Breast epithelium (tissue), 4 donors: ENCODE data around the gene ZBTB4. TPM values are rescaled to one million over a fixed set of nuclear protein-coding genes. Genes with fewer than 3 reads are reported as not detected.

Experiments
- DNase-seq, 2 donors: peaks; one replicate each; pipeline ENCODE4 v3.0.0-alpha.2; 2019; ENCODE audit warnings: low spot score in 2 of 2
- H3K27ac ChIP-seq, 2 donors: fragments of 200-600 bp; sonication (generic) in 1 of 2; one replicate each; pipeline ENCODE4 v1.5.1; 2016 to 2019; ENCODE audit warnings: mild to moderate bottlenecking in 1 of 2
- H3K27me3 ChIP-seq, 2 donors: fragments of 200-600 bp; sonication (generic) in 1 of 2; one replicate each; pipeline versions ENCODE4 v1.5.1 to v1.6.0; 2017 to 2019; ENCODE audit warnings: control low read depth in 1 of 2, mild to moderate bottlenecking in 1 of 2
- H3K36me3 ChIP-seq: fragments of 200-600 bp; one replicate; pipeline ENCODE4 v1.5.1; 2019
- H3K4me1 ChIP-seq, 2 donors: fragments of 200-600 bp; sonication (generic); one replicate each; pipeline ENCODE4 v1.5.1; 2016 to 2019; ENCODE audit warnings: control low read depth in 1 of 2
- H3K4me3 ChIP-seq, 3 donors: fragments of 200-600 bp; sonication (generic); 1 replicate in 2 of 3; 2 replicates in 1 of 3; pipeline ENCODE4 v1.5.1; 2016 to 2019; ENCODE audit warnings: mild to moderate bottlenecking in 3 of 3, moderate library complexity in 2 of 3
- H3K9me3 ChIP-seq, 2 donors: fragments of 200-600 bp; sonication (generic) in 1 of 2; one replicate each; pipeline ENCODE4 v1.5.1; 2016 to 2019; ENCODE audit warnings: control low read depth in 1 of 2
- POLR2A ChIP-seq: fragments of 450-650 bp; IDR thresholded peaks from one replicate; pipeline ENCODE4 v1.6.1; 2016; ENCODE audit warnings: antibody characterized with exemption, mild to moderate bottlenecking, moderate library complexity
- POLR2AphosphoS5 ChIP-seq, 3 donors: sonication (generic); formaldehyde crosslinking; IDR thresholded peaks; one replicate each; pipeline ENCODE4 v1.6.1; 2017; ENCODE audit warnings: antibody characterized with exemption in 3 of 3
- intact Hi-C: fragments of 100-400 bp; cut with DNase I; formaldehyde crosslinking; loops from one replicate; pipeline ENCODE4 v1.15.1; 2023; ENCODE audit warnings: low total_unique reads
- total RNA-seq, 3 donors: library from RNA; depleted of rRNA; stranded (reverse); fragments of >200 nt; gene quantifications; one replicate each; pipeline ENCODE4 v1.1.0, GENCODE V29; 2016
- TF ChIP-seq, protein P1 (sequence below), 3 donors: fragments of 450-650 bp; IDR thresholded peaks; one replicate each; pipeline ENCODE4 v1.5.1; 2016 to 2017; ENCODE audit warnings: antibody characterized with exemption in 3 of 3, mild to moderate bottlenecking in 3 of 3, moderate library complexity in 3 of 3

The ZBTB4 gene
- total RNA-seq, 3 donors from 2014 or later, result 34.4 to 46.9 (median 45.7) TPM

DNA sequence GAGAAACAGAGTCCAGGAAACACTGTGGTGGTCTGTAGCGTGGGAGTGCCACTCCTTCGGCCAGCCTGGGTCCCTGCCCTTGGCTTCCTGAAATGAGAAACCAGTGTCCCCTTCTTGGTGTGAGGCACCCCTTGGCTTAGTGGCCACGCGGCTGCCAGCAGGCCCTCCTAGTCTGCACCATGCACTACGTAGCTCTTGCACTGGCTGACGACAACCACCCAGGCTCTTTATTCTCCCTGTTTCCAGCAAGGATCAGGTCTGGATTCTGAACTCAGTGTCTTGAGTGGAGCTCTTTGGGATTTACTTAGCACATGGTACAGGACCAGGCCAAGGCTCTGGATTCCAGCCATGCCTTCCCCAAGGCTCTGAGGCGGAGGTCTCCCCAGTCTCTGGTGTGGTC lies 51.9 kb downstream of the ZBTB4 start:
- Histone ChIP-seq H3K4me3 (no peak overlapping the region), H3K27me3 (no peaks in the 10 kb centered on the region), H3K27ac (no peak overlapping the region), H3K36me3 (no peaks in the 10 kb centered on the region), H3K4me1 (no peaks in the 10 kb centered on the region), H3K9me3 (no peaks in the 10 kb centered on the region)
- DNase-seq, result no peak
- TF ChIP-seq POLR2AphosphoS5 (IDR thresholded peaks at IDR 0.05), result no peak
- TF ChIP-seq, protein P1, sequence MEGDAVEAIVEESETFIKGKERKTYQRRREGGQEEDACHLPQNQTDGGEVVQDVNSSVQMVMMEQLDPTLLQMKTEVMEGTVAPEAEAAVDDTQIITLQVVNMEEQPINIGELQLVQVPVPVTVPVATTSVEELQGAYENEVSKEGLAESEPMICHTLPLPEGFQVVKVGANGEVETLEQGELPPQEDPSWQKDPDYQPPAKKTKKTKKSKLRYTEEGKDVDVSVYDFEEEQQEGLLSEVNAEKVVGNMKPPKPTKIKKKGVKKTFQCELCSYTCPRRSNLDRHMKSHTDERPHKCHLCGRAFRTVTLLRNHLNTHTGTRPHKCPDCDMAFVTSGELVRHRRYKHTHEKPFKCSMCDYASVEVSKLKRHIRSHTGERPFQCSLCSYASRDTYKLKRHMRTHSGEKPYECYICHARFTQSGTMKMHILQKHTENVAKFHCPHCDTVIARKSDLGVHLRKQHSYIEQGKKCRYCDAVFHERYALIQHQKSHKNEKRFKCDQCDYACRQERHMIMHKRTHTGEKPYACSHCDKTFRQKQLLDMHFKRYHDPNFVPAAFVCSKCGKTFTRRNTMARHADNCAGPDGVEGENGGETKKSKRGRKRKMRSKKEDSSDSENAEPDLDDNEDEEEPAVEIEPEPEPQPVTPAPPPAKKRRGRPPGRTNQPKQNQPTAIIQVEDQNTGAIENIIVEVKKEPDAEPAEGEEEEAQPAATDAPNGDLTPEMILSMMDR (IDR thresholded peaks at IDR 0.05), result no peak
- intact Hi-C loops, result loop anchor here (1.0 kb wide), 1 partner anchor 41 kb away; no protein-coding TSS in a partner anchor

DNA sequence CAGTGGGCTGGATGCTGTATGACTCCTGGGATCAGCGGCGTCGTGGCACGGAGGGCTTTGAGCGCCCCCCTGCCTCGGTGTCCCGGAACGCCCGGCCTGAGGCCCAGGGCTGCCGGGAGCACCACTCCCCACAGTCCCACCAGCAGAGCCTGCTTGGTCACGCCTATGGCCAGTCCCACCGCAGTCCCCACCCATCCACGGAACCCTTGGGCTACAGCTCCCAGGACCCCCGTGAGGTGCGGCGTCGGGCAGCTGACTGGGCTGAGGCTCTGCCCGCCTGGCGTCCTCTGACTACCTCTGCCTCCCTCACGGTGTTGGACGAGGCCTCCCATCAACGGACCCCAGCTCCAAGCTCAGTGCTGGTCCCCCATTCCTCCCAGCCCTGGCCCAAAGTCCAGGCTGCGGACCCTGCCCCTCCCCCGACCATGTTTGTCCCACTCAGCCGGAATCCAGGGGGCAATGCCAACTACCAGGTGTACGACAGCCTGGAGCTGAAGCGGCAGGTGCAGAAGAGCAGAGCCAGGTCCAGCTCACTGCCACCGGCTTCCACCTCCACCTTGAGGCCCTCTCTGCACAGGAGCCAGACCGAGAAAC lies 52.4 kb downstream of the ZBTB4 start:
- Histone ChIP-seq H3K36me3 (no peaks in the 10 kb centered on the region), H3K4me1 (no peaks in the 10 kb centered on the region), H3K9me3 (no peaks in the 10 kb centered on the region), H3K27me3 (no peaks in the 10 kb centered on the region), H3K4me3 (no peak overlapping the region), H3K27ac (no peak overlapping the region)
- TF ChIP-seq POLR2AphosphoS5 (IDR thresholded peaks at IDR 0.05), result no peak
- TF ChIP-seq, protein P1 (IDR thresholded peaks at IDR 0.05), result no peak
- TF ChIP-seq POLR2A, result no peak
- DNase-seq, result no peak
- intact Hi-C loops, result loop anchor here (1.0 kb wide), 1 partner anchor 41 kb away; no protein-coding TSS in a partner anchor

DNA sequence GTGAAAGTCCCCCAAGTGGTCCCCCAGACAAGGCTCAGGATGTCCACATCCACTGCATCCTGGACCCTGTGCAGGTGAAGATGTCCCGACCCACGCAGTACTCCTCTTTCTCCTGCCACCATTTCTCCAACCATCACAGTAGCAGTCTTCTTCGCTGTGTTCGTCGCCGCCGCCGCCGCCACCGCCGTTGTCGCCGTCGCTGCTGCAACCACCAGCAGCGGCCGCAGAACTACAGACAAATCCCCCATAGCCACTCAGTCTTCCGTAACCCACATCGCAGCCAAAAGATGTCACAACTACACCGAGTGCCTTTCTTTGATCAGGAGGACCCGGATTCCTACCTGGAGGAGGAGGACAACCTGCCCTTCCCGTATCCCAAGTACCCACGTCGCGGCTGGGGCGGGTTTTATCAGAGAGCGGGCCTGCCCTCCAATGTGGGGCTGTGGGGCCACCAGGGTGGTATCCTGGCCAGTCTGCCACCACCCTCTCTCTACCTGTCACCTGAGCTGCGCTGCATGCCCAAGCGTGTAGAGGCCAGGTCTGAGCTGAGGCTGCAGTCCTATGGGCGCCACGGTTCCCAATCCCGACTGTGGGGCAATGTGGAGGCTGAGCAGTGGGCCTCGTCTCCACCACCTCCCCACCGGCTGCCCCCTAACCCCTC lies 53.1 kb downstream of the ZBTB4 start:
- Histone ChIP-seq H3K36me3 (no peaks in the 10 kb centered on the region), H3K27me3 (no peaks in the 10 kb centered on the region), H3K4me1 (no peaks in the 10 kb centered on the region), H3K9me3 (no peaks in the 10 kb centered on the region), H3K4me3 (no peak overlapping the region), H3K27ac (no peak overlapping the region)
- no peak for TF ChIP-seq POLR2AphosphoS5 (IDR thresholded peaks at IDR 0.05)
- DNase-seq, result no peak
- intact Hi-C loops, result no loop called here

DNA sequence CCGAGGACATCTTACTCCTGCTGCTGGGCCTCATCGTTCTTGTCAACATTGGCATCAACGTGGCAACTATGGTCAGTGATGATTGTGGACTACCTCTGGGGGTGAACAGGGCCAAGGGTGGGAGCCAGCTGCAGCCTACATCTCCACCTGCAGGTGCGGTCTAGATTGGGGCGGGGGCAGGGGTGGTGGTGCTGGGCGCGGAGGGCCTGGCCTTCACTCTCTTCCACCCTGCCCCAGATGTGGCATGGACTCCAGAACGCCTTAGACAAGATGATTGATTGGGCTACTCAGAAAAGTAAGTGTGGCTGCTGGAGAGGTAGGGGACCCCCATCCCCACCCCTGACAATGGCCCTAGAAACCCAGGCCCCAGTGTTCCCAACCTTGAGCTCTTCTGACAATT lies 53.7 kb downstream of the ZBTB4 start:
- Histone ChIP-seq H3K27me3 (no peaks in the 10 kb centered on the region), H3K4me1 (no peaks in the 10 kb centered on the region), H3K9me3 (no peaks in the 10 kb centered on the region), H3K27ac (no peak overlapping the region), H3K4me3 (no peak overlapping the region), H3K36me3 (no peaks in the 10 kb centered on the region)
- intact Hi-C loops, result no loop called here
- DNase-seq, result no peak
- TF ChIP-seq POLR2A, result no peak
- no peak for TF ChIP-seq POLR2AphosphoS5 (IDR thresholded peaks at IDR 0.05)
- TF ChIP-seq, protein P1 (IDR thresholded peaks at IDR 0.05), result no peak

DNA sequence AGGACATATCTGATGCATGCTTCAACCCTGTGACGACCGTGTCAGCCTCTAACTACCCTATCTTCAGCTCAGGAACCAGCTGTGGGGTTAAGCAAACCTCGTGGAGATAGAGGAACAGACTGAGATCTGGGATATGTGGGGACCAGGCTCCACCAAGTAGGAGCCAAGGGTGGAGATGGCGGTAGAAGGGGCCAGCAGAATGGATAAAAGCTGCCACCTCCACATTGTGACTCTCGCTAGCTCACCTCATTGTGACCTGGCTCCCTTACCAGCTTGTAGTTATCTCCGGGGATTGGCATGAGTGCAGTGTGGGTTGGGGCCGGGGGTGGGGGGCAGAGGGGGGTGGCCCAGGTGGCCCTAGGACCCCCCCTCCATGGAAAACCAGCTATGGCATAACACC lies 54.1 kb downstream of the ZBTB4 start, which contains the start of gene SPEM2:
SPEM2 (plus strand) TSS at position 301 of the 400 bp plus-strand sequence; CDS start at position 374, 73 bp downstream.
- Histone ChIP-seq H3K36me3 (no peaks in the 10 kb centered on the region), H3K4me1 (no peaks in the 10 kb centered on the region), H3K9me3 (no peaks in the 10 kb centered on the region), H3K27me3 (no peaks in the 10 kb centered on the region), H3K4me3 (no peak within 1 kb of the TSS), H3K27ac (no peak within 1 kb of the TSS)
- intact Hi-C loops, result no loop called here
- no peak for DNase-seq
- TF ChIP-seq POLR2A (no peak), POLR2AphosphoS5 (IDR thresholded peaks at IDR 0.05) (no peak)
- TF ChIP-seq, protein P1 (IDR thresholded peaks at IDR 0.05), result no peak
